ENCODE data around the gene TGFBR3.
"Not testable (repeated sequence)": the region's sequence is repeated elsewhere in the genome, so short reads cannot be mapped to it uniquely, and the experiment has no call there.

Gene TGFBR3

DNA sequence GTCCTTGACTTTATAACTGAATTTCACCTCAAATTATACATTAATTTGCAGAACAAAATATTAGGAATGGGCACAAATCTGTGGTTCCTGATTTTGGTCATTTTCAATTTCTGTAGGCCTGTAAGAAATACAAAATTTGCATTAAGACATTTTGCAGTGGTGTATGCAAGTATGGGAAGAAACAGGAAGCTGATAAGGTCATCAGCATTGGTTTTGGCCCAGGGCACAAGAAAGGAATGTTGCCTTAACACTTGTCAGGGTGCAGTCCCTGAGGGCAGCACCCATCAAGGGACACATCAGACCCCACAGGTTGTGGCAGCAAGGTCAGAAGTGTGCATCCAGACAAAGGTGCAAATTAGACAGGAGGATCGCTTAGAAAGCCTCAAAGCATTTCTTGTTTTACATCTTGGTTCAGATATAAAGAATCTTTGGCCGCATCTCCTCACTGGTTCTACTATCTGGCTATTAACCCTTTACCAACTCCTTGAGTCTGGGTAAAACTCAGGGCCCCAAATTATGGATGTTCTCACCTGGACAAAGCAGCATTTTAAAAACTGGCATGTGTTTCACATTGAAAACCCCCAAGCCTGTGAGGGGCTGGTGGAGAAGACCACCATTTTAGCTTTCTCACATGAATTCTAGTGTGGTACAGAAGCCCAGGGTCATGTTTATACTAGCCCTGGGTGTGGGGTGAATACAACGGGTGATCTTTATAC is 202.9 kb downstream of the TGFBR3 start:
- DNase-seq (ENCODE audit: low spot score), result no peak

DNA sequence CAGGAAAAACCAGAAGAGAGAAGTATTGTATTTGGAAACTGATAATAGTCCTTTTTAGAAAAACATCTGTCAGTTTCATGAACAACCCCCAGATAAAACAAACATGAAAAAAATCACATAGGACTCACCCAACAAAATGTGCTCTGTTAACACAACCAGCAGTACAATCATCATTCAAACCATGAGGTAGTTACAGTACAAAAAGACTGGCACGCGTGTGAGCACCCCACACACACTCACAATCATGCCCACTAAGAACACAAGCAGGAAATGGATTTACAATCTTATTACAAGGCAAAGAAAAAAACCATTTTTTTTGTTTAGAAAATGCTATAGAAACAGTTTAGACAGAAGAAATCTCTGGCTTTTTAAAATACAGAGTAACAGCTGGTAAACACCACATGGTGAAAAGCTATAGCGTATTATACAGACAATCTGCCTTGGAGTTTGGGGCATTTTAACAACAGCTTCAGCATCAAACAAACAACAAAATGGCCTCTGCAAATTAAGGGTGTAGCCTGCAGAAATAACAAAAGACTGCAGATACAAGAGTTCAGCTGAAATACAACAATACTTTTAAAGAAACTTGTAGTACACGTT is 205.3 kb downstream of the TGFBR3 start:
- no peak for DNase-seq (ENCODE audit: low spot score)

DNA sequence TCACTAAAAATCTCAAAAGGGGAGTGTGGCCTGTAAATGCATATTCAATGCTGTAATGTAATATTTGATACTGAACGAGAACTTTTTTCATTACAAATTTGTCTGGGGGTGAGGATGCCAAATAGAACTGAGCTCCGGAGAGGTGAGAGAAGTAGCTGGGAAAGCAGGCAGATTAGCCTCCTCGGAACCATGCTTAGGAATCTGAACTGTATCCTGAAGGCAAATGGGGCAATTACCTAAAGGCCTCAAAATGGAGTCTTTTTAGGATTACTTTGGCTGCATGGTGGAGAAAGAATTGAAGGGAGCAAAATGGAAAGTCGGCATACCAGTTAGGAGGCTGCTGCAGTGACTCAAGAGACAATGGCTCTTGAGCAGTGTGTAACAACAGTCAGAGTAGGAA is 206.5 kb downstream of the TGFBR3 start:
- DNase-seq (ENCODE audit: low spot score), result no peak

DNA sequence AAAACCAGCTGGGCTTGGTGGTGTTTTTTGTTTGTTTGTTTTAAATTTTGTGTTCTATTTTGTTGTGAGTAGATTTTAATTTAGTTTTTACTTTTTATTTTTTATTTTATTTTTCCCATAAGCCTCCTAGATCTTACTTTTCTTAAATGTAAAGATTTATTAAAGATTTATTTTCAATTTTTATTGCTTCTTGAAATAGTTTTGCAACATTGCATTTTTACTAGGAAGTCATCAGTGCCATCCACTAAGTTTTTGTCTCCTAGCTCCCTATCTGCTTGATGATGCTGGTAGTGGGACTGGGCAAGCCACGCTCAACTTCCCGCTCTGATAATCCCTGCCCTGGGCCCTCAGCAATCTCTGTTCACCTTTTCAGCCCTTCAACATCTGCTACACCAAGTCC is 209.9 kb downstream of the TGFBR3 start:
- no peak for DNase-seq (ENCODE audit: low spot score)

DNA sequence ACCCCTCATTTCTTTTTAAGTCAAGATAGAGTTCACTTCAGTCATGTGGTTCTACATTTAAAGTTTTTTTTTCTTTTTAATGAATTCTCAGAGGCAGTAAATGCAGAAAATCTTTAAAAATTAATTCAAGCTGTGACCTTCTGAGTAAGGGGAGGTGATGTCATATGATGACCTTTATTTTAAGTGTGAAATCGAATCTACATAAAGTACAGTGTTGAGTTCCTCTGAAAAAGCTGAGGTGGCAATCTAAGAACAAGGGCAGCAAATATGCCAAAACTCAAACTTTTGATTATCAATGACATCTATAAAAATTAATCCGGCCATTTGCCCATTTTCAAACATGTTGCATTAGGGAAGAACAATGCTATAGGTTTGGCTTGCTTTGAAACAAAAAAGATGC is 211.8 kb downstream of the TGFBR3 start:
- no peak for DNase-seq (ENCODE audit: low spot score)

GRCh38 chr1:91673613-91674012 is 212.3 kb downstream of the TGFBR3 start:
- no peak for DNase-seq (ENCODE audit: low spot score)

DNA sequence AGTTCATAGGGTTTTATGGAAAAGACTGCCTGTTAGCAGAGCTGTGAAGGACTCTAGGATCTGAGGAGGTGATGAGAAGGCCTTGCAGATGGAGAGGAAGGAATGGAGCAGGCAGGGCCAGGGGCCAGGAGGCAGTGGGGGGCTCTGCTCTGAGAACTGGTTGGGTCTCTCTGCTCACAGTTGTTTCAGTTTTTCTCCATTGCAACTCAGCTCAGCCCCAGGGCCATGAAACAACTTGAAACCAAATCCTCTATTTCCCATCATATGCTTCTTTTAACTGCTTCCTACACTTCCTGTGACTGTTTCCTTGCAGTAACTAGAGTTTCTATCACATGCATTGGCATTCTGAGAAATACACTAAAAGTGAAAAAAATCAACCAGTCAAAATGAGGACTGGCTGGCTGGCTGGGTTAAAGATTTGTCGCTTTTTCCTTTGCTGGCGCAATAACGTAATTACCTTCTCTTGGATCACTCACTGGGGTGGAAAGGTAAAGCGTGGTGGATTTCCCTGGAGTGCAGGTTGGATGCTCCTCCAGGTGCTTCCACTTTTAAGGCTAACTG is 213.3 kb downstream of the TGFBR3 start:
- no peak for DNase-seq (ENCODE audit: low spot score)

DNA sequence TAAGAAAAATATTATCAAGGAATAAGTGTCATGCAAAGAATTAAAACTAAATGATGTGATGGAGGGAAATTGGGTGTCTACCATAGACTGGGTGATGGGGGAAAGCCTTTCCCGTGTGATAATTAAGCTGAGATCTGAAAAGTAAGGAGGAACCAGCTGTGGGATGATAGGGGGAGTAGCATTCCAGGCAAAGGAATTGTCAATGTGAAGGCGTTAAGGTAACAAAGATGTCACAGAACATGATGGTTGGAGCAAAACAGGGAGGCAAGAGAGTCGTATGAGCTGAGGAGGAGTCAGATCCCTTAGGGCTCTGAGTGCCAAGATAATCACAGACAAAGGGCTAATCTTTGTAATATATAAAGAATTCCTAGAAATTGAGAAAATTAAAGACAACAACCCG is 215.2 kb downstream of the TGFBR3 start:
- no peak for DNase-seq (ENCODE audit: low spot score)

DNA sequence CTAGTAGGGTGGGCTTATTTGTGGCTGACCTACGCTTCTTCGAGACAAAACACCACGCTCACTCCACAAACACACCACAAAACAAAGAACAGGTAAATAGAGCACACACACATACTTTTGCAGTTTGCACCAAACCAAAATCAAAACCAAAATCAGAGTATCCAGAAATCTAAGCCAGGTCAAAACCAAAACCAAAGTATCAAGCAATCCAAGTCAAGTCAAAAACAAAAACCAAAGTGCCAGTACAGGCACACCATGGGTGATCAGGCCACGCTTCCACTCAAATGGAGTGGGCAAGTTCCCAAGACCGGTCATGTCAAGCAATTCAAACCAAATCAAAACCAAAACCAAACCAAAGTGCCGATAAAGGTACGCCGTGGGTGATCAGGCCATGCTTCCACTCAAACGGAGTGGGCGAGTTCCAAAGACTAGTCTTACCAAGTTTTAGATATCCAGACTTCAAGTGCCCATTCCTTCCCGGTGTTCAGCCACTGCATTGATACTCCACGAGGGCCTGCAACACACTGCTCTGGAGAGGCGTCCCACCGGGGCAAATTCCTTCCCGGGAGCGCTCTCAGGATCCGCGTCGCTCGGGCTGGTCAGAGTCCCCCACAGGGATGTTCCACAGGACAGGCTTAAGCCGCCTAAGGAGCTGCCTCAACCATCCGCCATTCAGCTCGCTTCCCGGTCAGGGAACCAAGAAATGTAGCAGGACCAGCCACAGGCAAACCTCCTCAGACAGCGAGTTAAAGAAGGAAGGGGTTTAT is 216.2 kb downstream of the TGFBR3 start:
- no peak for DNase-seq (ENCODE audit: low spot score)

- not testable (repeated sequence) for DNase-seq (ENCODE audit: low spot score)
Observed at GRCh38 chr1:91666651-91667050, 219.3 kb downstream of the TGFBR3 start.

DNA sequence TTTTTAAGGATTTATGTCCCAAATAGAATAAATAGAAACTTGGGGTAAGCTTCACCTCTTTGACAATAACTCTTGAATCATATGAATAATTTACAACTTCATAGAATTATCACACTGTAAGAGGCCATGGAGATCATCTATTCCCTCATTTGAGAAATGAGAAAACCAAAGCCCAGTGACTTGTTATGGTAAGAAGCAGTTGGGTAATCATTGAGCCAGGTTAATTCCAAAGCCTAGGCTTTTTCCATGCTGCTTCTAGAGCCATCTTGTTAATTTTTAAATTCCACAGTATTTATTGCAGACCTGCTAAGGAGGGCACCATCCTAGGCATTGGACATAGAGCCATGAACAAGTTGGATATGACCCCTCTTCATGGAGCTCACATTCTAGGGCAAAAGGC is 224.8 kb downstream of the TGFBR3 start:
- DNase-seq (ENCODE audit: low spot score), result no peak

DNA sequence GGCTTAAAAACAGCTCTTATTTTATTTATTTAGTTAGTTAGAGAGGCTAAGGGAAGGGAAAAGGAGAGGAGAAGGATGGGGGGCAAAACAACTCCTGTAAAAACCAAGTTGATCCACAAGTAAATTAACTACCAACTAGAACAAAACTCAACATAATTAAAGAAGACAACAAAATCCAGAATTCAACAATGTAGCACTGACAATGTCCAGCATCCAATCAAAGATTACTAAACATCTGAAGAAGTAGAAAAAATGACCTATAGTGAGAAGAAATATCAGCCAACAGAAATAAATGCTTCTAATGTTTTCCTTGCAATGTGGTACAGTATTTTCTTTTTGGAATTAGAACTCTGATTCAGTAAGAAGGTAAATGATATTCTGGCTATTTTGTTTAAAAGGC is 225.2 kb downstream of the TGFBR3 start:
- no peak for DNase-seq (ENCODE audit: low spot score)

DNA sequence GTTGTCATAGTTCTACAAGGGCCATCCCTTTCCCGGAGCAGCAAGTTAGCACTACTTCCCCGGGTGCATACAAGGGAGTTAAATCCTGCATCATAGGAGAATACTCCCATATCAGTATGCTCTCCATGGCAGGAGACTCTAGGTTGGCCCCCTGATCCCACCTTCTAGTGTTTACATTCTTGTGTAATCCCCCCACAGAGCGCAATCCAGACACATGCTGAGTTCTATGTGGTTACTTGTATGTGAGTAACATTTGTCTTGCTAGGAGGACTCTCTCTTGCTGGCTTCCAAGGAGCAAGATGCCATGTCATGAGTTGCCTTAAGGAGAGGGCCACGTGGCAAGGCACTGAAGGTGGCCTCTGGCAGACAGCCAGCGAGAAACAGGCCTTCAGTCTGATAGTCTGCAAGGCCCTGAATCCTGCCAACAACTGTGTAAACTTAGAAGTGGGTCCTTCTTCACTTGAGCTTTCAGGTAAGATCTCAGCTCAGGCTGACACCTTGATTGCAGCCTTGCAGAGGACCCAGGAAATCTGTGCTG is 230.0 kb downstream of the TGFBR3 start:
- no peak for DNase-seq (ENCODE audit: low spot score)

- no peak for DNase-seq (ENCODE audit: low spot score)
Observed at GRCh38 chr1:91653183-91653582, 232.8 kb downstream of the TGFBR3 start.

- no peak for DNase-seq (ENCODE audit: low spot score)
Observed at GRCh38 chr1:91651661-91652071, 234.3 kb downstream of the TGFBR3 start.

DNA sequence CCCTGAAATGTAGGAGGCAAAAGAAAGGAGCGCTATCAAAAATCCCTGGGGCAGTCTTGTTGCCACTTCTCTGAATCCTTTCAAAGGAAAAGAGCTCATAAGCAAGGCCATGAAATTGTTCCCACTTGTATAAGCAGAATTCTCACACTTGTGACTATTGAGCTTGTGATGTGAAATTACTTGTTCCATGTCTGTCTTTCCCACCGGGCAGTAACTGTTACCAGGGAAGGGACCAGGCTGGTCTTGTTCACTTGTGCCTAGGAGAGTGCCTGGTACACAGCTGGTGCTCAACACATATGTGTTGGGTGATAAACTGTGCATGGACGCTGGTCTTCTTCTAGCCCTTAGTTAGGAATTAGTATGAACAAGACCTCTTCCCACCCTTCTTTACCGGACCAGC is 234.7 kb downstream of the TGFBR3 start:
- DNase-seq (ENCODE audit: low spot score), result no peak

GRCh38 chr1:91650764-91651163 is 235.2 kb downstream of the TGFBR3 start:
- DNase-seq (ENCODE audit: low spot score), result no peak

DNA sequence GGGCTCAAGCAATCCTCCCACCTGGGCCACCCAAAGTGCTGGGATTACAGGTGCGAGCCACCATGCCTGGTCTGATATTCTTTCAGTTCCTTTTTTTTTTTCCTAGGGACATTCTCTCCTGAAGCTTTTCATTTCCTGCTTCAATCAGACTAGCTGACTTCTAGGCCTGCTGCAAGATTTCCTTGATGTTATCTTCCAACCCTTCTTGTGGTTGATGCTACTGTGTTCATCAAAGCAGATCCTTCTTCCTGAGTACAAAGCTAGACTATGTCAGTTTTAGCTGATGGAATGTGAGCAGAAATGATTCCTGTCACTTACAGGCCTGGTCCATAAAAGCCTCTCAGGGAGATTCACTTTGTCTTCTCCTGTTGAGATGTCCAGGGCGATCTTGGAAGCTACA is 238.9 kb downstream of the TGFBR3 start:
- no peak for DNase-seq (ENCODE audit: low spot score)

DNA sequence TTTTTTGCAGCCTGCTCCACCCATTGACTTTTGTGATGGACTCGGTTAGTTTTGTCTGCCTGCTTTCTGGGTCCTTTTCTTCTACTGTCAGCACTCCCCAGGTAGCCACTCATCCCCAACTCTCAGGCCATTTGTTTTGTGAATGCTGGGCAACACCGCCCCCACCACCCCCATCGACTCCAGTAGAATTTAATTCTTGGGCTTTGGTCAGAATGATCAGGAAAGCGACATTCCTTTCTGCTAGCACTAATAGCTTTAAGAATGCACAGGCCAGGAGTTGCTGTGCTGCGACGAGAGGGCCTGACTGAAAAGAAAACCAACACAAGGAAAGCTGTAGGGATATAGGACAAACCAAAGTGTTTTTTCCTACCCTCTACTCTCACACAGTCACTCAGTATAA is 240.9 kb downstream of the TGFBR3 start:
- DNase-seq (ENCODE audit: low spot score), result no peak

GRCh38 chr1:91643431-91643830 is 242.5 kb downstream of the TGFBR3 start:
- no peak for DNase-seq (ENCODE audit: low spot score)

GRCh38 chr1:91640877-91641526 is 244.9 kb downstream of the TGFBR3 start:
- no peak for DNase-seq (ENCODE audit: low spot score)

- no peak for DNase-seq (ENCODE audit: low spot score)
Observed at GRCh38 chr1:91637539-91637994, 248.4 kb downstream of the TGFBR3 start.
